CD4-positive, alpha-beta T cell treated with Interleukin-15 for 4 hours (primary cell): Measurements from ENCODE around the gene ZKSCAN2.

Source experiments
- DNase-seq: peaks from one replicate; pipeline ENCODE4 v3.0.0-alpha.2; 2020; ENCODE audit warnings: low spot score

ZKSCAN2 gene

DNA sequence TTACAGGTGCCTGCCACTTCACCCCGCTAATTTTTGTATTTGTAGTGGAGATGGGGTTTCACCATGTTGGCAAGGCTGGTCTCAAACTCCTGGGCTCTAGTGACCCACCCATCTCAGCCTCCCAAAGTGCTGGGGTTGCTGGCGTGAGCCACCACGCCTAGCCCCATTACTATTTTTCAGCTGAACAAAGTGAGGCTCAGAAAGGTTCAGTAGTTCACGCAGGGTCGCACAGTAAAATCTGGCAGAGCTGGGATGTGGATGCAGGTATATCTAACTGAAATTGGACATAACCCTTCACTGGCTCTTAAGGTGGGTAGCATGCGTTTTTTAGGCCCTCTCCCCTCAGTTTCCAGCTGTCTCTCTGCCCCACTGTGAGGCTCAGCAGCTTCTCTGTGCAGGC lies 33.7 kb downstream of the ZKSCAN2 start:
- DNase-seq, result no peak

DNA sequence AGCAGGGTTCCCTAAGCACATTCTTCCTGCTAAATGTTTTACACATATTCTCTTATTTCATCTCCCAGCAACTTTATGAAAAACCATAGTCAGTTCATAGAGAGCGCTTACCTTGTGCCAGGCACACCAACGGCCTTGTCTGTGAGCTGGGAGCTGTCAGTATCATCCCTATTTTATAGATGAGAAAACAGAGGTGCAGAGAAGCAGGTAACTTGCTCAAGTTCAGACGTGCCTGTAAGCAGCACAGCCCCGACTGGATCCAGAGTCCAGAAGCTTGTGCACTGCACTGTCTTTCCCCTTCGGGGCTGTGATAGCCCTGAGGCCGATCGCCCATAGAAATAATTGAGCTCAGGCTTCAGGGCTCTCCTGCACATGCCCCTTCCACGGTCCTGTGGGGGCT lies 34.7 kb downstream of the ZKSCAN2 start:
- DNase-seq, result no peak

DNA sequence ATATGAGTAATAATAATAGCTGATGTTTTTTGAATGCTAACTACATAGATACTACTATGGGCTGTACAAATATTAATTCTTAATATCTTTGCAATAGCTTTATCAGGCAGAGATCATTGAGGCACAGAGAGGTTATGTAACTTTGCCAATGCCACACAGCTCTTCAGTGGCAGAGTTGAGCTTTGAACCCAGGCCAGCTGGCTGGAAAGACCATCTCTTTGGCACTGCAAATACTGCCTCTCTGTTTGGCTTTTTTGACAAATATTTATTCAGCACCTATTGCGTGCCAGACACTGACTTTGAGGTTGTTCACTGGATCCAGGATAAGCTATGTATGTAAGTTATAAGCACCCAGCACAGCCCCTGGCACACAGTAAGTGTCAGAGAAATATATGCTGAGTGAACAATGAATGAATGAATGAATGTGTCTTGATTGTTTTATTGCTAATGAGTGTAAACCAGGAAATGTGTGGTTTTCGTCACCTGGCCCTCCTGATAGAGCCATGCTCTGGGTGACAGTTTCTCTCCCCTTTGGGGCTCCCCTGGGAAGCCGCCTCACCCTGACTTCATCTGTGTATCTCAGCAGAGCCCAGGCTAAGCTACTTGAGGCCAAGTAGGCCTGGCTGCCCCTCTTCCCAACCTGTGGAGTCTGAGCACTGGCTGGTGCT lies 38.4 kb downstream of the ZKSCAN2 start:
- no peak for DNase-seq

DNA sequence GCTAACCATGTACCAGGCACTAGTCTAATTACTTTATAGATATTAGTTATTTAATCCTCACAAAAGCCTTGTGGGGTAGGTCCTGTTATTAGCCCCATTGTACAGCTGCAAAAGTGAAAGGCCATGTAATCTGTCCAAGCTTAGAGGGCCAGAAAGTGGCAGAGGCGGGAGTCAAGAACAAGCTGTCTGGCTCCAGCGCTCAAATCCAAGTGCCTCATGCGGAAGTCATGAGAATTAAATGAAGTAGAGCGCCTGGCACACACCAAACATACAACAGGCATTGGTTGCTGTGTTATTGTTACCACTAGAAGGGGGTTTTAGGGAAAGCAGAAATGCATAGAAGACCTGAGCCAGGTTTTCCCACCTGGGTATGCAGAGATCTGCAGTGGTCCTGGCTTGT lies 39.7 kb downstream of the ZKSCAN2 start:
- DNase-seq, result no peak

DNA sequence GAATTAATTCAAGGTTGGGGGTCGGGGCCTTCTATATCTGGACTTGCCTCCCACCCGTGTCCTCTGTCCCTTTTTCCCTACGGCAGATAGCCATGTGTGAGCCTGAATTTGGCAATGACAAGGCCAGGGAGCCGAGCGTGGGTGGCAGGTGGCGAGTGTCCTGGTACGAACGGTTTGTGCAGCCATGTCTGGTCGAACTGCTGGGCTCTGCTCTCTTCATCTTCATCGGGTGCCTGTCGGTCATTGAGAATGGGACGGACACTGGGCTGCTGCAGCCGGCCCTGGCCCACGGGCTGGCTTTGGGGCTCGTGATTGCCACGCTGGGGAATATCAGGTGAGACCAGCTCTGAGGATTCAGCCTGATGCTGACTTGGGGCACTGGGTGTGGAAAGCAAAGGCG lies 40.5 kb downstream of the ZKSCAN2 start:
- DNase-seq, result no peak

DNA sequence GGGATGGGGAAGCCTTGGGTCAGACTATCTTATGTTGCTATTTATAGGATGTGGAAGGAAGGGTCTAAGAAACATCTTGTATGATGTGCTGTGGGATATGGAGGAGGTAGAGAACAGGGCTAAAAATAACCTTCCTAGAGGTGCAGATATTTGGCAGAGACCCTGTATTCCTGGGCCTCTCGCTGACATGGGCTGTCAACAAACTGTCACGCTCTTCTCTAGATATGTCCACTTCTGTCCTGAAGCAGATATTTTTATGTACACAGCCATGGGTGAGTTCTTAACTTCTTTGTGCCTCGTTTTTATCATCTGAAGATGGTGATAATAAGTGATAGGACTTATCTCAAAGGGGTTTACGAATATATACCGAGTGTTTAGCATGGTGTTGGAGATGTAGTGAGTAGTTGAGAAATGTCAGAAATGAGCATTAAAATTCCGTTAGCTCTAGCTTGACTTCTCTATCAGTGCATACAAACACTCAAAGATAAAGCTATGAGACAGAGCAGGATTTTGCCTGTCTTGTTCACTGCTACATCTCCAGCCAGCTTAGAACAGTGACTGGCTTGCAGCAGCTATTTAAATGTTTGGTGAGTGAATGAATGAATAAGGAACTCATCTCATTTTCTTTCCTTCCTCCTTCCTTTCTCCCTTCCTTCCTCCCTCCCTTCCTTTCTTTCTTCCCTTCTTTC lies 43.8 kb downstream of the ZKSCAN2 start:
- no peak for DNase-seq

DNA sequence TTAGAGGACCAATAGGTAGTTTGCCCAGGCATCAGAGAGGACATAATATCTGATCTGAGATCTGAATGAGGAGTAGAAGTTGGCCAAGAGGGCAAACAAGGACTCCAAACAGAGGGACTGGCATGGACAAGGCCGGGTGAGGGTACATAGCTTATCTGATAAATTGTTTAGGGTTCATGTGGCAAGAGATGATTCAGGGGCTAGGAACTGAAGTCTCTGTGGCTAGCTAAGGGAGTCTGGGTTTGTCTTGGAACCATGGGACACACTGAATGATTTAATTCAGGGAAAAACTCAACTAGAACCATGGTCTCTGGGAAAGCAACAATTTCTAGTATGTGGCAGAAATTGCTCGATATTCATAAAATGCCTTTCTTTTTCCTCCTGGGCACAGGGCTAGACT lies 45.0 kb downstream of the ZKSCAN2 start:
- DNase-seq, result no peak

DNA sequence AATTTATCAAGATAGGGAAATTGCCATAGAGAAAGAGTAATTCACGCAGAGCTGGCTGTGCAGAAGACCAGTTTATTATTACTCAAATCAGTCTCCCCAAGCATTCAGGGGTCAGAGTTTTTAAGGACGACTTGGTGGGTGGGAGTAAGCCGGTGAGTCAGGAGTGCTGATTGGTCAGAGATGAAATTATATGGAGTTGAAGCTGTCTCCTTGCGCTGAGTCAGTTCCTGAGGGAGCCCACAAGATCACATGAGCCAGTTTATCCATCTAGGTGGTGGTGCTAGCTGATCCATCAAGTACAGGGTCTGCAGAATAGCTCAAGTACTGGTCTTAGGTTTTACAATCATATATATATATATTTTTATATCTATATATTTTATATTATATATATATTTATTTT lies 46.9 kb downstream of the ZKSCAN2 start:
- DNase-seq, result no peak

DNA sequence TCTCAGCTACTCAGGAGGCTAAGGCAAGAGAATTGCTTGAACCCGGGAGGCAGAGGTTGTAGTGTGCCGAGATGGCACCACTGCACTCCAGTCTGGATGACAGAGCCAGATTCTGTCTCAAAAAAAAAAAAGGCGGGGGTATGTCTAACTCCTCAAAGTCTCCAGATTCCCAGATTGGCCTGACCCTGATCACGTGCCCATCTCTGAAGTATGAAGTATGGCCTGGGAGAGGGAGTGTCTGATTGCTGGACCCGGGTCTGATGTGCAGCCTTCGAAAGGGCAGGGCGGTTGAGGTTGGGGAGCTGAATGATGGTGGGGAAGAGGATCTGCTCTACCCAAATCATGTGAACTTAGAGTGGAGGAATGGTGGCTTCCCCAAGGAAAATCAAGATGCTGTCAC lies 58.2 kb downstream of the ZKSCAN2 start:
- no peak for DNase-seq

DNA sequence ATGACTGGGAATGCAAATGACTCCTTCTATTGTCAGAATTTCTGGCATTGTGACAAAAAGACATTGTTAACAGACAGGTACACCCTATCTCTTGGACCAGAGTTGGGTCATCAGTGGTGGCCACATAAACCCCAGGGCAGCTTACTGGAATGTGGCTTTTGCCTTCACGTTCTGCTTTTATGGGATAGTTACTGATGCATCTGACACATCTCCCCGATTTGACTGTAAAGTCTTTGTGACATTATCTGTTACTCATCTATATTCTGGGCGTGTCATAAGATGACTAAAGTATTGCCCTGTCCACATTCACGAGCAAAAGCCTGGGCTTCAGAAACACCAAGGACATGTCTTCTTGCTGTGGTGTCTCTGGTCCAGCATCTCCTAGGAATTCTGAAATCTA lies 59.6 kb downstream of the ZKSCAN2 start:
- no peak for DNase-seq

DNA sequence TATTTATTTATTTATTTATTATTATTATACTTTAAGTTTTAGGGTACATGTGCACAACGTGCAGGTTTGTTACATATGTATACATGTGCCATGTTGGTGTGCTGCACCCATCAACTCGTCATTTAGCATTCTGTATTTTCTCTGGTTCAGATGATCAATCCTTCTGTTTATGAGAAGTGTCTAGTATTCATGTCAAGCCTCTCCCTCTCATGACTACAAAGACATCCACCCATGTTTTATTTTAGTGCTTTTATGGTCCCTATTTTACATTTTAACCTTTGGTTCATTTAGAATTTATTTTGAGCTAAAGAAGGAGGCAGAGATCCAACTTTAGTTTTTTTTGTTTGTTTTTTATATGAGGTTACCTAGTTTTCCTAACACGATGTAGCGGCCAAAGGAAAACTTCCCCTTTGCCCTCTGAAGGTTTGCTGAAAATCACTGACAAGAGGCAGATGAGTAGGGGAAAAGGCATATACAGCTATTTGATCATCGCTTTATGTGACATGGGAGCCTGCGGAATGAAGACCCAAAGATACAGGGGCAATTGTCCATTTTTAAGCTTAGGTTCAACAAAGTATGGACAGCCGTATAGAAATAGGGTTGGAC lies 63.3 kb downstream of the ZKSCAN2 start:
- no peak for DNase-seq

DNA sequence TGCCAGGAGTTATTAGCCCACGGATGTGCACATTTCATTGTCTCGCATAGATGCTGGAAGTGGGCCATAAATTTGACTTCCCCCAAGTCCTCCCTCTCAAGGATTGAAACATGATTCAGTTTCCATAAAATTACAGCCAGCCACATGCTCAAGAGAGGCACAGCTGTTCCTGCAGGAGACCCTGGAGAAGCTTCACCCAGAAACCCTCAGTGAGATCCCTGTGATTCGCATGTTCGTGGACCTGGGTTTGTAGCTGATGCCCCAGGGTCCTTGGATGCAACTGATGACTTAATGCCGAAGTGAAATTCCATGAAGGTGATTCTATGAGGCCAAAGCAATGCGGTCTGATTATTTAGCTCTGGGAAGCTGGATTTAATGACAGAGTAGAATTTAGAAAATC lies 65.5 kb downstream of the ZKSCAN2 start:
- no peak for DNase-seq

DNA sequence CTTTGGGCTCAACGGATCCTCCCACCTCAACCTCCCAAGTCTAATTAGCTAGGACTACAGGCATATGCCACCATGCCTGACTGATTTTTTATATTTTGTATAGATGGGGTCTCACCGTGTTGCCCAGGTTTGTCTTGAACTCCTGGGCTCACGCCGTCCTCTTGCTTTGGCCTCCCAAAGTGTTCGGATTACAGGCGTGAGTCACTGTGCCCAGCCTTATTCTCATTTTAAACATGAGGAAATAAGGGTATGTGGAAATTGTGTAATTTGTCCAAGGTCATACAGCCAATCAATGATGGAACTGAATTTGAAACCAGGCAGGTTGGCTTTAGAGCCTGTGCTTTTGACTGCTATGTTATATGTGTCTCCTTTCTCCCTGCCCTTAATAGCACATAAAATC lies 68.3 kb downstream of the ZKSCAN2 start:
- no peak for DNase-seq

DNA sequence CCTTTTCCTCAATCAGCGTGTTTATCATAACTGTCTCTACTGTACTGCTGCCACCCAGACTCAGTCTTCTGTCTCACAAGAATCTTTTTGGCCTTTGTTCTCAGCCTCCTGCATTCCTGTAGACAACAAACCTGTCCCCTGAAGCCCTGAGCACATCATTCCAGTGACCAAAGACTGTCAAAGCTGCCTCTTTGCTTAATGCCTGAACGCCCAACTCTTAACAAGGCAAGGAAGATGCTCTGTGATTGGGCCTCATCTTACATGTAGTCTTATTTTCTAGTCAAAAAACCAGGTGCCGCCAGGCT lies 70.2 kb downstream of the ZKSCAN2 start:
- DNase-seq, result no peak
